Lower lobe of right lung (tissue), 2 donors: ENCODE data around the gene MCOLN3. TPM values are rescaled to one million over a fixed set of nuclear protein-coding genes. Genes with fewer than 3 reads are reported as not detected.
"Not testable (repeated sequence)": the region's sequence is repeated elsewhere in the genome, so short reads cannot be mapped to it uniquely, and the experiment has no call there.

Source experiments
- ATAC-seq, 2 donors: fragments of 200-7000 bp; cut with Tn5 transposase; one replicate each; pipeline ENCODE4 v1.9.1; 2020 to 2022; ENCODE audit warnings: mild to moderate bottlenecking in 2 of 2, moderate library complexity in 2 of 2
- DNase-seq: peaks from one replicate; pipeline ENCODE4 v3.0.0-alpha.2; 2020
- H3K27ac ChIP-seq: fragments of 200-600 bp; one replicate; pipeline ENCODE4 v1.8.0; 2022
- H3K27me3 ChIP-seq: fragments of 200-600 bp; one replicate; pipeline ENCODE4 v1.8.0; 2022; ENCODE audit warnings: low read depth
- H3K36me3 ChIP-seq: fragments of 200-600 bp; one replicate; pipeline ENCODE4 v1.8.0; 2022; ENCODE audit warnings: mild to moderate bottlenecking
- H3K4me1 ChIP-seq: fragments of 200-600 bp; one replicate; pipeline ENCODE4 v1.8.0; 2022
- H3K4me3 ChIP-seq: fragments of 200-600 bp; one replicate; pipeline ENCODE4 v1.8.0; 2022; ENCODE audit warnings: mild to moderate bottlenecking
- H3K9me3 ChIP-seq: fragments of 200-600 bp; one replicate; pipeline ENCODE4 v1.8.0; 2022
- CTCF ChIP-seq: fragments of 200-600 bp; IDR thresholded peaks from one replicate; pipeline ENCODE4 v1.8.0; 2022; ENCODE audit warnings: antibody characterized with exemption, mild to moderate bottlenecking
- intact Hi-C: fragments of 100-400 bp; cut with DNase I; formaldehyde crosslinking; loops from one replicate; pipeline ENCODE4 v1.11.0; 2022
- total RNA-seq: library from RNA; stranded (reverse); fragmentation: NEBNext Ultra II Directional; extraction: Animal tissue kit (Norgen Biotek cat#: 25700); gene quantifications from one replicate; pipeline ENCODE4 v1.2.1, GENCODE V29; 2021
- donor health status: DM: no; HTN: yes; CAD: no; lungs with severe emphysema.

Gene MCOLN3
- total RNA-seq, 1 donor from 2014 or later = 7.6 TPM

GRCh38 chr1:85024736-85025135 lies 23.6 kb downstream of the MCOLN3 start:
- intact Hi-C loops = no loop called here
- H3K27me3 ChIP-seq = no peaks in the 10 kb centered on the region

GRCh38 chr1:85022700-85023099 lies 25.6 kb downstream of the MCOLN3 start:
- H3K27ac ChIP-seq = no peak overlapping the region
- H3K27me3 ChIP-seq = no peaks in the 10 kb centered on the region
- no peak overlapping the region for H3K4me3 ChIP-seq
- intact Hi-C loops = no loop called here
- no peak for ATAC-seq
- H3K36me3 ChIP-seq = no peaks in the 10 kb centered on the region
- no peak for TF ChIP-seq CTCF
- H3K4me1 ChIP-seq = no peaks in the 10 kb centered on the region
- no peaks in the 10 kb centered on the region for H3K9me3 ChIP-seq
- no peak for DNase-seq

More at GRCh38 chr1:85024736-85025135, 23.6 kb downstream of the MCOLN3 start:
- Histone ChIP-seq H3K27ac (no peak overlapping the region), H3K4me1 (no peaks in the 10 kb centered on the region), H3K9me3 (no peaks in the 10 kb centered on the region), H3K36me3 (no peaks in the 10 kb centered on the region), H3K4me3 (no peak overlapping the region)
- TF ChIP-seq CTCF = no peak
- ATAC-seq (no peak), DNase-seq (no peak)

- no peaks in the 10 kb centered on the region for H3K4me1 ChIP-seq
- intact Hi-C loops = no loop called here
- H3K36me3 ChIP-seq = no peaks in the 10 kb centered on the region
- no peak overlapping the region for H3K27ac ChIP-seq
- no peak for TF ChIP-seq CTCF
- no peak for DNase-seq
- no peaks in the 10 kb centered on the region for H3K9me3 ChIP-seq
- ATAC-seq = no peak
- H3K27me3 ChIP-seq = no peaks in the 10 kb centered on the region
- H3K4me3 ChIP-seq = no peak overlapping the region
Measured at GRCh38 chr1:85019994-85020393, 28.3 kb downstream of the MCOLN3 start.

- H3K27me3 ChIP-seq = no peaks in the 10 kb centered on the region
- intact Hi-C loops = no loop called here
- H3K4me3 ChIP-seq = no peak overlapping the region
- no peak overlapping the region for H3K27ac ChIP-seq
- no peaks in the 10 kb centered on the region for H3K4me1 ChIP-seq
- ATAC-seq (no peak), DNase-seq (no peak)
- no peaks in the 10 kb centered on the region for H3K36me3 ChIP-seq
- TF ChIP-seq CTCF = no peak
- no peaks in the 10 kb centered on the region for H3K9me3 ChIP-seq
Measured at GRCh38 chr1:85015826-85016225, 32.5 kb downstream of the MCOLN3 start.

- H3K36me3 ChIP-seq, H3K4me1 ChIP-seq, ATAC-seq, H3K27ac ChIP-seq, intact Hi-C loops, H3K27me3 ChIP-seq, H3K9me3 ChIP-seq, DNase-seq, H3K4me3 ChIP-seq: not testable (repeated sequence)
Measured at GRCh38 chr1:85005641-85006040, 42.7 kb downstream of the MCOLN3 start.

GRCh38 chr1:85001742-85002141 lies 46.6 kb downstream of the MCOLN3 start:
- DNase-seq (no peak), ATAC-seq (no peak)
- Histone ChIP-seq H3K9me3 (no peaks in the 10 kb centered on the region), H3K27me3 (peaks cover 25% of the 10 kb centered on the region), H3K4me3 (no peak overlapping the region), H3K27ac (no peak overlapping the region), H3K36me3 (no peaks in the 10 kb centered on the region), H3K4me1 (peaks cover 22% of the 10 kb centered on the region)
- intact Hi-C loops = no loop called here
- TF ChIP-seq CTCF = no peak
